ENCODE results near the gene AGBL3.
"Not testable (repeated sequence)": the region's sequence is repeated elsewhere in the genome, so short reads cannot be mapped to it uniquely, and the experiment has no call there.

The AGBL3 gene

DNA sequence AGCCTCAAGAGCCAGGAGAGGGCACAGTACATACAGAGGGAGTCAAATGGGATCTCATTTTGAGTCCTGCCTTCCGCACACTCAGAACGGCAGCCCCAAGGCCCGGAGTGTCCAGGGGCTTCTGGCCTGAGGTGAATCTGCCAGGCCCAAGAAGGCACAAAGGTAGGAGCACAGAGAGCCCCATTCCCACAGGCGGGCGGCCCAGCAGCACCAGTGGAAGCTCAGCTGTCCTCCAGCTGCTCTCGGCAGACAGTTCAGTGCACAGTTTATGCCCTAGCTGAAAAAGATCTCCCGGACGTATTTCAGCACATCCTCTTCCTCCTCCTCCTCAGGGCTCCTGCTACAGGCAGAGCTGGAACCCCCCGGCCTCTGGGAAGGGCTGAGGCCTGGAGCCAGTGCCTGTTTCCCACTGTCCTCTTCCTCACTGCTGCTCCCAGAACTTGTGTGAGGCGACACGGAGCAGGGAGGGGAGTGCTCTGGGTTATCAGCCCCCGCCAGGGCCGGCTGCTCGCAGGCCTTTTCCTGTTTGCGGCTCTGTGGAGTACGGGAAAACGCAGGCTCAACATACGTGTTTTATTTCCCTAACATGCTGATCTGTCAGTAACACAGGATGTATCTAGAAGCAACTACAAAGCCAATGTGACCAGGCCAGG is 180.2 kb downstream of the AGBL3 start:
- DNase-seq (ENCODE audit: low read depth in 3 of 3, low spot score in 1 of 3): no peak

DNA sequence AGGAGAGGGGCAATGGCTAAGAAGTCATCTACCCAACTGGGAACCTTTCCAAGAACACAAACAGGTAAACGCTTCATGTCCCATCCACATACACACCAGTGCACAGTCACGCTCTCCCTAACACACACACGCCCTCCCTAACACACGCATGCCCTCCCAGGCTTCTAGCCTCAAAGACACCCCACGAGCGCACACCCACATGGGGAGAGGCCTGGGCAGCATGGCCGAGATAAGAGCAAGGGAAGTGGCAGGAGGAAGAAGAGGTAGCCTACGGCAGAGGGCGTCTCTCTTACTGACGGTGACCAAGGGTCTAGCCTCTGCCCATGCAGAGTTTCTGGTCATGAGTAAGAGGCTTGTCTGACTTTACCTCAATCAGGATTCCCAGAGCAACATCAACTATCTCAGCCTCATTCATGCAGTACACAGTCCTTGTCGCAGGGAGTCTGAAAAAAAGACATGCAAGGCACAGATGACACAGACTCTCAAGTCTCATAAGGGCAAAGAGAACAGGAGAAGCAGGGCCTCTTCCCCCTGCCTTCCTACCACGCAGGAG is 181.1 kb downstream of the AGBL3 start:
- no peak for DNase-seq (ENCODE audit: low read depth in 3 of 3, low spot score in 1 of 3)

DNA sequence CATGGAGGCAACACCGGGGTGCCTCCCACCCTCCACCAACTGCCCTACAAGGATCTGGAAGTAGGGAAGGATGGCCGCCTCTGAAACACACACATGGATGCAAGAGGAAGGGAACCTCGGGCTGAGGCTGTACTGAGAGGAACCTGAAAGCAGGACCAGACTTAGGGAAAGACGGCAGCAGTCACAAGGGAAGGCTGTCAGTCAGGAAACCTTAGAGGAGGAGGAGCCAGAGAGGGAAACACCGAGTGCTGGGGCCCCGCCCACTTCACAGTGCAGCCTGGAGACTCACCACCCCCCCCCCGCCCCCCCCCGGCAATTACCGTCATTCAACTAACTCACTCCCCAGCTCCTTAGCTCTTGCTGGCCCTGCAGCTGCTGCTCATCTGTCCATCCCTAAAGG is 181.7 kb downstream of the AGBL3 start:
- no peak for DNase-seq (ENCODE audit: low read depth in 3 of 3, low spot score in 1 of 3)

DNA sequence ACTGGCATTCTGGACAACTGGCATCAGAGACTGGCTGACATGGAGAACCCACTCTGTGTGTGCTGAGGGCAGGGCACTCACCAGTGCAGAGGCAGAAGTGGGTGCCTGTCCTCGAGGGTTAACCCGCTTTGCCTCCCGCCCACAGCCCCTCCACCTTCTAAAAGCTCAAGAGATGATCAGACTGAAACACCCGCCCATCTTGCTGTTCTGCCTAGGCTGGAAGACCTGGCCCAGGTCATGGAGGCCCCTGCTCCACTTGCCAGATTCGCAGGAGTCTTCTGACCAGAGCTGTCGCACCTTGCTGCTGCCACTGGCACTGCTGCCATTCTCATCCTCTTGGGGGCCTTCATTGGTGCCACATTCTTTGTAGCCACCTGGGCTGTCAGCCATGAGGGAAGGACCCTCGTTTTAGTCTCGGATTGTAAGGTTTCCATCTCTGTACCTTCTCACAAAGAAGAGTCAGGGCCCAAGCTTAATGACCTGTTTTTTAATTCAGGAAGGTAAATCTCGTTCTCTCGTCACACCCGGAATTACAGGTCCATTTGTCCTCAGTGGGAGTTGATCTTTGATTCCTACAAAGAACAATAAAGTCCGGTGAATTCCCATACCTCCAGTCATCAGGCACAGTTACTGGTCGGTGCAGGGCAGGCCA is 182.3 kb downstream of the AGBL3 start:
- no peak for DNase-seq (ENCODE audit: low read depth in 3 of 3, low spot score in 1 of 3)

DNA sequence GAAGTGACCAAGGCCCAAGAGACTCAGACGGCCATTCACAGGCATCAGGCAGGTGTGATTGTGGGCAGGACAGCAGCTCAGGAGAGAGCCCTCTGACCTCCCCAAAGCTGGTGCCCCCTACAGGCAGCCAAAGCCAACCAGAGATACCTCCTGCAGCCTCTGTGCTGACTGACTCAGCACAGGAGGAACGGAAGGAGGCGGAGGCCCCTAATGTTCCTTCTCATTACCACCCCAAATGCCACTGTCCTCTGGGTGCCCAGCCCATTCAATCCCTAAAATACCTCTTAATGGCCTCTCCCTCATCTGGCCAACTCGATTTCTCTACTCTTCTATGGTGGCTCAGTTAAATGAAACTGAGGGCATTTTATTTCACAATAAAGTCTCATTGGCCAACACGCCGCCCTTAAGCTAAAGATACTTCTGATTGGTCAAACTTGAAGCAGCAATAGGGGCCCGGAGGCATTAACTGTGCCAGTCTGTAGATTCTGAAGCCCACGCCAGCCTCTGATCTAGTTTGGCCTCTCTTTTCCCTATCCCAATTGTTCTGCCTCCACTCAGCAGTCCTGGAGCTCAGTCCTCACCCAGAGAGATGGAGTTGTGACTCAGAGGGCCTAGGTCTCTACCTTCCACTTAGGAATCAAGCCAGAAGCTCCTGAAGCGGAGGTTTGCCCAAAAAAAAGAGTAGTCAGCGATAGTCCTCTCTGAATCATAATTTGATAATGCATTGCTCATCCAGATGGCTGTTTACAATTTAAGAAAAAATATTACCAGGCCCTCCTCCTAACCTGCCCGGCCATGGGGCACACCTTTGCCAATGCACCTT is 183.0 kb downstream of the AGBL3 start:
- peak in 1 of 3 donors; percentile 41 for DNase-seq (ENCODE audit: low read depth in 3 of 3, low spot score in 1 of 3)

DNA sequence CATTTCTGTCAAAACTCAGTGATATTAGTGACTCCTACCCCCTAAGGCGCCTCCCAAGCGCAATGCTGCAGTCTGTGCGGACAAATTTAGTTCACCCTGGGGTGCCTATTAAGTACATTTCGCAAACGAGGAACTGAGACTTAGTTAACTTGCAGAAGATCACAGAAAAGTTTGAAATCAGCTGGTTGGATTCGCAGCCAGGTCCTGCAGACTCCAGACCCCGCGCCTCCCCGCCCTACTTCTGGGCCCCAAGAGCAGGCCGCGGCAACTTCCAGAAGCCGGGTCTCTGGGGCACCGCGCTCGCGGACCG is 183.6 kb downstream of the AGBL3 start:
- no peak for DNase-seq (ENCODE audit: low read depth in 3 of 3, low spot score in 1 of 3)

DNA sequence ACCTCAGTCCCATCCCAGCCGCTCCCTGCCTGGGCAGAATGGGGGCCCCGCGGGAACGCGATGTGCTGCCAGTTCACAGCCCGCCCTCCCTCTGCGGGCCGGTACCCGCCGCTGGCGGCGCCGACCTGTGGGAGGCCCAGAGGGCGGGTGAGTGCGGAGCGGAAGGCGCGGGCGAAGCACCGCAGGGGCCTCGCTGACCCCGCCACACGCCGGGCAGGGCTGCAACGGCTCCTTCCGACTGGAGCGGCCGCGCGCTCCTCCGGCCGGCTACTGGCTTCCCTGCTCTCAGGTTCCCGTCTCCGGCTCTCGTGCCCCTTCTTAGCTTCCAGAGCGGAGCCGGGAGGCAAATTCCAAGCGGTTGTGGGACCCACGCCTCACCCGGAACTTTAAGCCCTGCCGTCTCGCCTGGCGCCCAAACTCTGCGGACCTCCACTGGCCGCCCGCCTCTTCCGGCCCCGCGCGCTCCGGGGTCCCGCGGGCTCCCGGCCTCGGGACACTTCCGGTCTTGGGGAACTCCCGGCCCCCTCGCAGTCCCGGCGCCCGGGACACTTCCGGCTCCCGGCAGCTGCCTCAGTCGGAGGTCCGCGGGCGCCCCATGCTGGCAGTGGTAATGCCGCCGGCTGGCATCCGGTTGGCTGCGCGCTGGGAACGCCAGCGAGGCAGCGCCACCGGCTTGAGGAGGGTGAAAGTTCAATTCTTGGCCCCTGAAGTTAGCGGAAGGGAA is 184.1 kb downstream of the AGBL3 start, which contains the start of gene CYREN:
Gene CYREN (minus strand): TSS at position 434 of the 724 bp plus-strand sequence. CDS start 1,785 bp downstream, outside the sequence.
- DNase-seq (ENCODE audit: low read depth in 3 of 3, low spot score in 1 of 3): peak; percentile 72 to 87 (median 75)

DNA sequence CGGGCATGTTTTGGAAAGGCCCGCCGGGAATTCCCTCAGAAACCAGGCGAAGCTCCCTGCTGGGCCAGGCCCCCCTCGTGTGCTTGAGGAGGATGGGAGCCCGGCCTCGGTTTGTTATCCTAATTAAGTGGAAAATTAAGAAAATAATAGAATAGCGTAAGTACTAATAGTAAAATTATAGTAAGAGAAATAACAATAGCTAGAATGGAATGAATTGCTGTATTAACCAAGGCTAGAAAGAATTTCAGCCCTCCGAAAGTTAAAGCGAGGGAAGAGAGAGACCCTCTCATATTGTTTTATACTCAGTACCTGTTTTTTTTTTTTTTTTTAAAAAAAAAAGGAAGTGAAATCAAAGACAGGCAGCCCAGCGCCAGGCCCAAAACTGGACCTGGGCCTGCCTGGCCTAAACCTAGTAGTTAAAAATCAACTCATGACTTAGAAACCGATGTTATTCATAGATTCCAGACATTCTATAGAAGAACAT is 184.7 kb downstream of the AGBL3 start:
- not testable (repeated sequence) for DNase-seq (ENCODE audit: low read depth in 3 of 3, low spot score in 1 of 3)

DNA sequence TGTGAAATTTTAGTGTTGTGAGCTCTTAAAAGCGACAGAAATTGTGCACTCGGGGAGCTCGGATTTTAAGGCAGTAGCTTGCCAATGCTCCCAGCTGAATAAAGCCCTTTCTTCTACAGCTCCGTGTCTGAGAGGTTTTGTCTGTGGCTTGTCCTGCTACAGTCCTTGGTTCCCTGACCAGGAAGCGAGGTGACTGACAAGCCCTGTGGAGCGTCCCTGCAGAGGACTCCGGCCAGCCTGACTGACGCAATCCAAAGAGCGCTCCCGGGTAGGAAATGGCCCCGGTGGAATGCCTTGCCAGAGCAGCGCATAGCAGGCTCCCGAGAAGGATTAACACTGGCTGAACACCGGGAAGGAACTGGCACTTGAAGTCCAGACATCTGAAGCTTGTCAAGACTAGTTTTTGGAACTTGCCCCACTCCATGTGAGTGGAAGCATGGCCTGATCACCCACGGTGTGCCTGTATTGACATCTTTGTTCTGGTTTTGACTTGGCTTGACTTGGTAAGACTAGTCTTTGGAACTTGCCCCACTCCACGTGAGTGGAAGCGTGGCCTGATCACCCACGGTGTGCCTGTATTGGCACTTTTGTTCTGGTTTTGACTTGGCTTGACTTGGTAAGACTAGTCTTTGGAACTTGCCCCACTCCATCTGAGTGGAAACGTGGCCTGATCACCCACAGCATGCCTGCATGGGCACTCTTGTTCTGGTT is 185.4 kb downstream of the AGBL3 start:
- not testable (repeated sequence) for DNase-seq (ENCODE audit: low read depth in 3 of 3, low spot score in 1 of 3)

DNA sequence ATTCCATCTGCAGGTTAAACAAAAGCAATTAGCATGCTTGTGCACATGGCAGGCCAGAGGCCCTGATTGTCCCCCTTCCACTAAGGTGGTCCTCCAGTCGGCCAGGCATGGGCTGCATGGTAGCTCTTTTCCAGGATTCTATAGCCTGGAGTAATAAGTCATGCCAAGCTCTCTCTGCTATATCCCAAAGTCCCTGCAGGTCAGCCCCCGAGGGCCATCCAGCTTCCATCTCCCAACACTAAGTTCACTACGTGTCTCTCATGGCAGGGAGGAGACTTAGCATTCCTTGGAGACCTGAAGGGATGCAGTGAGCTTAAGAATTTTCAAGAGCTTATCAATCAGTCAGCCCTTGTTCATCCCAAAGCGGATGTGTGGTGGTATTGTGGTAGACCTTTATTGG is 187.6 kb downstream of the AGBL3 start:
- not testable (repeated sequence) for DNase-seq (ENCODE audit: low read depth in 3 of 3, low spot score in 1 of 3)

DNA sequence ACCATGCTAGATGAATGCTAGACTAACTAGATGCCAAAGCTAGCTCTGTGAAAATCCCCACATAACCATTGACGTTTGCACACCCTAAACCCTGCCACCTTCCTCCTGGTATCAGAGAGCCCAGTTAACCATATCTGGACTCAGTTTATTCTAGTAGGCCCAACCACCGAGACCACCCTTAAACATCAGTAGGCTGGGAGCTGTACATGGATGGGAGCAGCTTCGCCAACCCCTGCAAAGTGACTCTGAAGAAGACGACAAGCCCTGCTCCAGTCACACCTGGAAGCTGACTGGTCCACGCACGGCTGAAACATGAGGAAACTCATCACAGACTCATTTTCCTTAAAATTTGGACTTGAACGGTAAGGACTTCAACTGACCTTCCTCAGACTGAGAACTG is 188.6 kb downstream of the AGBL3 start:
- DNase-seq (ENCODE audit: low read depth in 3 of 3, low spot score in 1 of 3): no peak

DNA sequence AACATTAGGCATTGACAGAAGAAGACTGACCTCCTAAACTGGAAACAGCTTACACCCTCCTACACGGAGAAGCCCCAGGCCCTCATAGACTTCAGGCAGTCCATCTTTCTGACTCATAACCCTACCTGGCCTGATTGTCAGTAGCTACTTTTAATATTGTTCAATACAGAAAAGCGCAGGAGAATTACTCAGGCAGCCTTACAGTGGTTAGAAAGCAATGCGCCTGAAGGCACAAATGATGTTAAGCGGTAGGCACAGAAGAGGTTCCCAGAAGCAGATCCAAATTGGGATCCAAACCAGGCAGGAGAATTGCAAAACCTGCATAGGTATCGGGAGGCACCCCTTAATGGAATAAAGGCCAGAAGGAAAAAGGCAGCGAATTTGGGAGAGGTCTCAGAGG is 189.6 kb downstream of the AGBL3 start:
- no peak for DNase-seq (ENCODE audit: low read depth in 3 of 3, low spot score in 1 of 3)

DNA sequence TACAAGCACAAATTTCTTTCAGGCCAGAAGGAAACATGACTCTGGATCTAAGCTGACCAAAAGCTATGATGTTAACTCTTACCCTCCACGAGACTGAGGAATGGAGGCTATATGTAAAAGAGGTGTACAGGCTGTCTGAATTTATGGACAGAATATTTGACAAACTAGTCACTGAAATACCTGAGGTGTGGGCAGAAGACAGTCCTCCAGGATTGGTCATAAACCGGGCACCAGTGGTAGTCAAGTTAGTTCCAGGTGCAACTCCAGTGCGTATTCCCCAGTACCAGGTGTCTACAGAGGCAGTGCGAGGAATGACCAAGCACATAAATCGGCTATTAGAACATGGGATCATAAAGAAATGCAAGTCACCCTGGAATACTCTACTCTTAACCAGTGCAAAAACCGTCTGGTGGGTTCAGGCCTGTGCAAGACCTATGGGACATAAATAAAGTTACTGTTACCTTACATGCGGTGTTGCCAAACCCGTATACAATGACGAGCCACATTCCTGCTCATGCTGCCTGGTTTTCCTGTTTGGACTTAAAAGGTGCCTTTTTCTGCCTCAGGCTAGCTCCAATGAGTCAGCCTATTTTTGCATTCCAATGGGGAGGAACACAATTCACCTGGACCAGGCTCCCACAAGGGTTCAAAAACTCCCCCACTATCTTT is 190.9 kb downstream of the AGBL3 start:
- DNase-seq (ENCODE audit: low read depth in 3 of 3, low spot score in 1 of 3): no peak

DNA sequence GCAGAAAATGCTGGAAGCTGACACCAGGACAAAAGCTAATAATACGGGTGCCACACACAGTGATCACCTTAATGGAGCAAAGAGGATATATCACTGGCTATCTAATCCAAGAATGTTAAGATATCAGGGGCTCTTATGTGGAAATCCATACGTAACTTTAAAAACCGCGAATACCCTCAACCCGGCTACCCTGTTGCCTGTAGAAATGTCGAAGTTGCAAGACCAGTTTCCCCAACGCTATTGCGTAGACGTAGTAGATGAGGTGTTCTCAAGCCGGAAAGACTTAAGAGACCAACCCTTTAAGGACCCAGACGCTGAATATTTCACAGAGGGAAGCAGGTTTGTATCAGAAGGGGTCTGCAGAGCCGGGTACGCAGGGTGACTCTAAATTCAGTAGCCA is 192.1 kb downstream of the AGBL3 start:
- no peak for DNase-seq (ENCODE audit: low read depth in 3 of 3, low spot score in 1 of 3)

DNA sequence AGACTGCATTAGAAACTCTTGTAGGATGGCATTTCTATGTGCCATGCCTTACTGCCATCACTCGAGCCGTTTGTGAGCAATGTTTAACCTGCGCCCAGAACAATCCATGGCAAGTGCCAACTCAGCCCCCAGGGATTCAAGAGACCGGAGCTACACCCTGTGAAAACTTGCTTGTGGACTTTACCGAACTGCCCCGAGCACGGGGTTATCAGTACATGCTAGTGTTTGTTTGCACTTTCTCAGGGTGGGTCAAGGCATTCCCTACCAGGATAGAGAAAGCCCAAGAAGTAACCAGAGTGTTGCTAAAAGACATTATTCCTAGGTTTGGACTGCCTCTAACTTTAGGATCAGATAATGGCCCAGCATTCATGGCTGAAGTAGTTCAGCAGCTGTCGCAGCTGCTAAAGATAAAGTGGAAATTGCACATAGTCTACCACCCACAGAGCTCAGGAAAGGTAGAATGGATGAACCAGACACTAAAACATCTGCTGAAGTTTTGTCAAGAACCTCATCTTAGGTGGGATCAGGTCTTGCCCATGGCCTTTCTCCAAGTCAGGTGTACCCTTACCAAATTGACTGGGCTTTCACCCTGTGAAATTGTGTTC is 193.1 kb downstream of the AGBL3 start:
- DNase-seq (ENCODE audit: low read depth in 3 of 3, low spot score in 1 of 3): no peak

DNA sequence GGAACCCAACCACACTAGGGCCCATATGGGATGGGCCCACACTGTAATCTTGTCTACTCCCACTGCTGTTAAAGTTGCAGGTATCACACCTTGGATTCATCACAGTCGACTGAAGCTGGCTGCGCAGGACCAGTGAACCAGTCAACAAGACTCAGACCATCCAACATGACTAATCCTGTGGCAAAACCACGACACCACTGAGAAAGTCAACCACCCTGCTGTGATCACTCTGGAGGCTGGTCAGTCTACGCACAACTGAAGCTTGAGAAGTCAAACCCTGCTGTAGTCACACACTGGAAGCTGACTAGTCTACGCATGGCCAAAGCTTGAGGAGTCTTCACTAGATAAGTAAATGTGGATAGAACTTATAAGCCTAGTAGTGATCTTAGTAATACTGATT is 193.8 kb downstream of the AGBL3 start:
- no peak for DNase-seq (ENCODE audit: low read depth in 3 of 3, low spot score in 1 of 3)

DNA sequence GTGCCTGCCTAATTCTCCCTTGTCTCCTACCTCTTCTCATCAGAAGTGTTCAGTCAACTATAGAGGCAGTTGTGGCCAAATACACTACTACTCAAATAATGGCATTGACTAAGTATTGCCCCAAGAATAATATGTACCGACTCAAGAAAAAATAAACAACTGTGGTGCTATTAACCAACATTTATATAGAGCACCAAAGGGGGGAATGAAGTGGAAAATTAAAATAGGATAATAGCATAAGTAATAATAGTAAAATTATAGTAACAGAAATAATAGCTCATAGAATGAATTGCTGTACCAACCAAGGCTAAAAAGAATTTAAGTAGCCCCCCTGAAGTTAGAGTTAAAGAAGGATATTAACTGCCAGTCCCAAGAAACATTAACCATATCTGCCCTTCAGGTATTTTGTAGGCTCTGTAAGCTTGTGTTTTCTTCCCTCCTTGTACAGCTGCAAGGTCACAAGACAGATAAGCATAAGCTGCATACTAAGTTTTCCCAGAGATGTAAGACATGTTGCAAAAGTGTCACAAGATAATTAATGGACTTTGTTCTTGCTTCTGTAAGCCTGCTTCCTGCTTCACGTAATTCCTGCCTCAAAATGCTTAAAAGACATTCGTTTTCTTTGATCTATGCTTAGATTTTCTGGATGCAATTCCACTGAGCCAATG is 195.1 kb downstream of the AGBL3 start:
- DNase-seq (ENCODE audit: low read depth in 3 of 3, low spot score in 1 of 3): no peak

DNA sequence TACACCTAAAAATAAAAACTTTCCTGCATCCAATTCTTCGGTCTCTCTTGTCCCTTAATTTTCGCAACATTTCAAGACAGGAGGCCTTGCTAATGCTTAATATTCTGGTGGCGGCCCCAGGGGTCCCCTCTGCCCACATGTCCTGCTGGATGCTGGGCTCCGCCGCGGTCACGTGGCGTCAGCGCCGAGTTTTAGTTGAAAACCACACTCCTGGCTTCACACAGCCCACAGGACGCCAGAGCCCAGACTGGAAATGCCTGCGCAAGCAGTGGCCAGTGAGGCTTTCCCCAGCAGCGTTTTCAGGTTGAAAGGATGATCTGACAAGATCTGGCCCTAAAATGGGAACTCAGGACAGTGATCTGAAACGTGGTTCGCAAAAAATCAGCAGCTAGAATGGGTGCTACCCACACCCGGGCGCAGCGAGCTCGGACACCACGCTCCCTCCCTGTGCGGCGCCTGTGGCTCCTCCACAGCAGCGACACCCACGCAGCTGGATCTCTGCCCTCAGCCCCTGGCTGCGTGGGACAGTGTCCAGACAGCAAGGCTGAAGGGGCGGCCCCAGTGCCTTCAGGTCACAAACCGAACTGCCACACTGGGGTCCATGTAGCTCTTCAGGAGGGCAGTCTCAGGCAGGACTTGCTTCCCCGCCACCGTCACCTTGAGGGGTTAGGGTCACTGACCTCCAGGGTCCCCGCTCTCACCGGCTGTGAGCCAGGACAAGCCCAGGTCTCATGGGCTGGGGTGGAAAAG is 195.8 kb downstream of the AGBL3 start:
- DNase-seq (ENCODE audit: low read depth in 3 of 3, low spot score in 1 of 3): no peak

Measured in stimulated activated CD4-positive, alpha-beta T cell treated with anti-CD3 and anti-CD28 coated beads, TNF-alpha, amount 100 ng/mL, for 1 hour (primary cell).